SJCRH30 (cell line): ENCODE data around the gene RPTOR. TPM values are rescaled to one million over a fixed set of nuclear protein-coding genes. Genes with fewer than 3 reads are reported as not detected.

Experiments
- DNase-seq, 2 experiments: peaks; one replicate each; pipeline ENCODE4 v3.0.0-alpha.2; 2015 to 2020
- H3K27ac ChIP-seq: fragments of 250-450 bp; sonication (Bioruptor Pico); 2 replicates; pipeline ENCODE4 v1.5.1; 2020; ENCODE audit warnings: mild to moderate bottlenecking, moderate library complexity
- H3K27me3 ChIP-seq: fragments of 250-450 bp; sonication (Bioruptor Pico); 2 replicates; pipeline ENCODE4 v1.5.1; 2020; ENCODE audit warnings: mild to moderate bottlenecking, moderate library complexity
- H3K36me3 ChIP-seq: fragments of 250-450 bp; sonication (Bioruptor Pico); 2 replicates; pipeline ENCODE4 v1.5.1; 2020; ENCODE audit warnings: mild to moderate bottlenecking, moderate library complexity
- H3K4me1 ChIP-seq: fragments of 250-450 bp; sonication (Bioruptor Pico); 2 replicates; pipeline ENCODE4 v1.5.1; 2020; ENCODE audit warnings: mild to moderate bottlenecking, moderate library complexity
- H3K4me3 ChIP-seq: fragments of 250-450 bp; sonication (Bioruptor Pico); 2 replicates; pipeline ENCODE4 v1.5.1; 2020; ENCODE audit warnings: mild to moderate bottlenecking, moderate library complexity
- H3K9me3 ChIP-seq: fragments of 250-450 bp; sonication (Bioruptor Pico); replicated peaks from 2 replicates; pipeline ENCODE4 v1.5.1; 2020; ENCODE audit warnings: mild to moderate bottlenecking, moderate library complexity
- total RNA-seq: library from RNA; depleted of rRNA; stranded (reverse); fragments of >200 nt; shearing (Covaris generic); gene quantifications from 2 replicates; pipeline ENCODE4 v1.2.3, GENCODE V29; 2014

RPTOR gene
- total RNA-seq, 1 experiment from 2014 or later: 43.6 TPM

DNA sequence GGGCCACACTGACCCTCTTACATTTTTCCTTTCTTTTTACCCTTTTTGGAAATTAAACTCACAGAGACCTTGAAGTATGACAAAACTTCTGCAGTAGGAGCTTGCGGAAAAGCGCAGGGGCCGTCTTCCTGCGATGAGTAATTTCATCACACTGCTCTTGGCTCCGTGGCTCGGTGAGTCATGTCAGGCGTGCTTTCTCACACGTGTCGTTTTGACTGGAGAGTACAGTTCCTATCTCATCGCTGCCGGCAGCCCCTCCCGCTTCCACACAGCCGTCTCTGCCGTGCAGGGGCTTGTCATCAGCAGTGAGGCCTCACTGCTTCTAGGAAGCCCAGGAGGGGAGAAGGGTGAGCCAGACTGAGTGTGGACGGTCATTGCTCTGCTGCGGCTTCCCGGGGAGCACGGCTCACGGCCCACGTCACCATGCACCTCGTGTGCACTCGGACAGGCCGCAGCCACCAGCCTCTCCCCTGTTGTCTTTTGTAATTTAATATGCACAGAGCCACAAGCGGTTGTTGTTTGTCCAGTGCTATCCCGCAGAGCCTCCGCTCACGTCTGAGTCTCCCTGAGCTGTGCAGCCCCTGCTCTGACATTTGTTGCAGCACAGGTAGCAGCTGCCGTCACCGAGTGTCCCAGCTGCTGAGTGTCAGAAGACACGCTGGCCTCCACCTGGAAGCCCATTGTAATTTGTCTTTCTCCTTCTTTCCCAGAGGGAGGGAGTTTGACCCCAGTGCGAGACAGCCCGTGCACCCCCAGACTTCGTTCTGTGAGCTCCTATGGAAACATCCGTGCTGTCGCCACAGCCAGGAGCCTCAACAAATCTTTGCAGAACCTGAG lies 347.6 kb downstream of the RPTOR start:
- peak; percentile 83 to 86 for DNase-seq
- Histone ChIP-seq H3K4me1 (peaks cover 9% of the 10 kb centered on the region), H3K36me3 (peaks cover 11% of the 10 kb centered on the region), H3K27me3 (no peaks in the 10 kb centered on the region), H3K4me3 (peak overlapping the region; percentile 4; the same call in 1 of the 2 replicates), H3K9me3 (no peaks in the 10 kb centered on the region), H3K27ac (peak overlapping the region; percentile 66)

DNA sequence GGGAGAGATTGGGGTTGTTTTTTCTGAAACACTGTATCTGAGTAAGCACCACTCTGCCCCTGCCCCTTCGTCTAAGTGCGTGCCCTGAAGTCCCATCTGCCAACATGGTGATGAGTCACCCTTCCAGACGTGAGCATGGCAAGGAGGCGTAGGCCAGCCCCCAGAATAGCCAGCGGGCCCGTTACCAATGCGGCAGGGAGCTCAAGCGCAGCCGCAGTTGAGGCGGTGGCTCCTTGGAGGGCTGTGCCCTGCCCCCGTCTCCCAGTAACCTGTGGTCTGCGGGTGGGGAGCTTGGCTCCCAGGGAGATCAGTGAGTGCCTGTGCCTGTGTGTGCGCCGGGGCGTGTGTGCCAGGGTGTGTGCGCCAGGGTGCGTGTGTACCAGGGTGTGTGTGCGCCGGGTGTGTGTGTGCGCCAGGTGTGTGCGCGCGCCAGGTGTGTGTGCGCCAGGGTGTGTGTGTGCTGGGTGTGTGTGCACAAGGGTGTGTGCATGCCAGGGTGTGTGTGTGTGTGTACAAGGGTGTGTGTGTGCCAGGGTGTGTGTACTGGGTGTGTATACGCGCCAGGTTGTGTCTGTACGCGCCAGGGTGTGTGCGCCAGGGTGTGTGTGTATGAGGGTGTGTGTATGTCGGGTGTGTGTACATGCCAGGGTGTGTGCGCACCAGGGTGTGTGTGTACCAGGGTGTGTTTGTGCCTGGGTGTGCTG lies 348.4 kb downstream of the RPTOR start:
- Histone ChIP-seq H3K4me3 (no peak overlapping the region), H3K36me3 (peaks cover 14% of the 10 kb centered on the region)
- DNase-seq: peak; percentile 43 to 50

DNA sequence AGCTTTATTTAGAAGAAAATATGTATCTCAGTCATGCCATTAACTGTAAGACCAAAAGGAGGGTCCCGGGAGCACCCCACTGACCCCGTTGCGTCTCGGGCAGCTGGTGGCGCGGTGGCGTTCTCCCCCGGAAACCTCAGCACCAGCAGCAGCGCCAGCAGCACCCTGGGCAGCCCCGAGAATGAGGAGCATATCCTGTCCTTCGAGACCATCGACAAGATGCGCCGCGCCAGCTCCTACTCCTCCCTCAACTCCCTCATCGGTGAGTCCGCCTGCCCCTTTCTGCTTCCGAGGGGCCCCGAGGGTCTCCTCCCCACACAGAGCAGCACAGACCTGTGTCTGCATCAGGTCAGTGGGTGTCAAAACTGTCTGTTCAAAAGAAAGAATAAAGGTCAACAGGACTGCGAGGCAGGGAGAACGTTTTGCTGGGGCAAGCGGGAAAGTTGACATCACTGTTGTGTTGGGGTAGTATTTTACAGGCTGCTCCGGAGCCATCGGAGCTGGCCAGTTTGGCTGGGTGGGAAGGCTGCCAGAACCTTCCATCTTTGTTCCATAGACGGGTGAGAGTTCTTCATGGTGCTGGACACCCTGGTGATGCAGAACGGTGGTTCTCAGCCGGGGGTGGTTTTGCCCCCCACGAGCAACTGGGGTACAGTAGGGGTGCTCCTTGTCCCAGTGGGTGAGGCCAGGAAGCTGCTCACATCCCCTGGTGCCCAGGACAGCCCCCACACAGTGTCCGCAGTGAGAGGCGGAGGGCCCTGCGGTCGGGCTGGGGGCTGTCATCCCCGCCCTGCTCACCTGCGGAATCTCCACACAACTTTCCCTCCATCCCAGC lies 349.2 kb downstream of the RPTOR start:
- Histone ChIP-seq H3K27ac (no peak overlapping the region), H3K27me3 (no peaks in the 10 kb centered on the region), H3K9me3 (no peaks in the 10 kb centered on the region), H3K4me1 (peaks cover 9% of the 10 kb centered on the region), H3K36me3 (peaks cover 14% of the 10 kb centered on the region), H3K4me3 (no peak overlapping the region)
- no peak for DNase-seq

More for the DNA sequence above, 348.4 kb downstream of the RPTOR start:
- Histone ChIP-seq H3K9me3 (no peaks in the 10 kb centered on the region), H3K4me1 (peaks cover 9% of the 10 kb centered on the region), H3K27me3 (no peaks in the 10 kb centered on the region), H3K27ac (peak overlapping the region; percentile 66)

DNA sequence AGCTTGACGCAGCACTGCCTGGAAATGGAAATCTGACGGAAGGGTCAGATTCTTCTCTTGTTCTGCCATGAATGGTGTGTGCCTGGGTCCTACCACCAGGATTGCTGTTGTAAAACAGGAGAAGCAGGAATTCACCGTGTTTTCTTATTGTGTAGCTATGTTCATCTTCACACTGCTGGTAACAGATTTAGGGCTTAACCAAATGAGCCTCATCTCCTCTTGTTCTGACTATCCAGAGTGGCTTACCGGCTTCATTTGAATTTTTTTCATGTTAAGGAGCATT lies 349.7 kb downstream of the RPTOR start:
- H3K36me3 ChIP-seq: peaks cover 20% of the 10 kb centered on the region

DNA sequence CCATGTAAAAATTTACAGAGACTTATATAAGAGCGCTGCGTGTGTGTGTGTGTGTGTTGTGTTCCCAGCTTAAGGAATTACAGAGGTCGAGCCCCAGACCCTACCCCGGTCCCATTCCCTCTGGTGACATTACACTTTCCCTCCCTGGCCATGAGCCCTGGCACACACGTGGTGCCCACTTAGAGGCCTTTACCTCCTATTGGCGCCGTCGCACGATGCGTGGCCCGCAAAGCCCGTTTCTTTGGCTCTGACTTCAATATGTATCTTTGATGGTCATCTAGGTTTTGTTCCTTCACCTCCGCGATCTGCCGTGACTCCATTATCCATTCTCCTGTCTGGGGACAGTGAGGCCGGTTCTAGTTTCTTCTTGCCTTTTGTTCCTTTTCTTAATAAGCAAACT lies 350.1 kb downstream of the RPTOR start:
- no peak for DNase-seq
- H3K27me3 ChIP-seq: no peaks in the 10 kb centered on the region
- no peak overlapping the region for H3K4me3 ChIP-seq
- H3K27ac ChIP-seq: no peak overlapping the region
- H3K36me3 ChIP-seq: peaks cover 23% of the 10 kb centered on the region
- H3K9me3 ChIP-seq: no peaks in the 10 kb centered on the region
- peaks cover 9% of the 10 kb centered on the region for H3K4me1 ChIP-seq

More for the DNA sequence above, 349.7 kb downstream of the RPTOR start:
- Histone ChIP-seq H3K4me3 (no peak overlapping the region), H3K27ac (no peak overlapping the region), H3K9me3 (no peaks in the 10 kb centered on the region), H3K27me3 (no peaks in the 10 kb centered on the region), H3K4me1 (peaks cover 9% of the 10 kb centered on the region)
- DNase-seq: no peak

DNA sequence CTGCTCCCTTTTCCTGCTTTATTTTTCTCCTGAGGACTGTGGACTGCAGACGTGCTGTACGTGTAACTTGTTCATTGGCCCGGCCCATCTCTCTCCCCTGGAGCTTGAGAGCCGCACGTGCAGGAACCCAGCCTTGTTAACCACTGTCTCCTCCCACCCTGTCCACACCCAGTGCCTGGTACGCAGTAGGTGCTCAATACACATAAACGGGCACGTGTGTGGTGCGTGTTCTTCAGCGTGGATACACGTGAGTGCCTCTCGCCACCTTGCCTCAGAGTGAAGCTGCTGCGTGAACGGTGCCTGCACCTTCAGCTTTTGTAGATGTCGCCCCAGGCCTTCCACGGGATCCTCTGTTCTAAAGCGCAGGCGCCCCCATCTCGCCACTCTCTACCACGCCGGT lies 350.7 kb downstream of the RPTOR start:
- no peak for DNase-seq
- H3K9me3 ChIP-seq: no peaks in the 10 kb centered on the region
- peaks cover 6% of the 10 kb centered on the region for H3K4me1 ChIP-seq
- no peak overlapping the region for H3K27ac ChIP-seq
- H3K36me3 ChIP-seq: peaks cover 23% of the 10 kb centered on the region
- no peaks in the 10 kb centered on the region for H3K27me3 ChIP-seq
- H3K4me3 ChIP-seq: no peak overlapping the region

DNA sequence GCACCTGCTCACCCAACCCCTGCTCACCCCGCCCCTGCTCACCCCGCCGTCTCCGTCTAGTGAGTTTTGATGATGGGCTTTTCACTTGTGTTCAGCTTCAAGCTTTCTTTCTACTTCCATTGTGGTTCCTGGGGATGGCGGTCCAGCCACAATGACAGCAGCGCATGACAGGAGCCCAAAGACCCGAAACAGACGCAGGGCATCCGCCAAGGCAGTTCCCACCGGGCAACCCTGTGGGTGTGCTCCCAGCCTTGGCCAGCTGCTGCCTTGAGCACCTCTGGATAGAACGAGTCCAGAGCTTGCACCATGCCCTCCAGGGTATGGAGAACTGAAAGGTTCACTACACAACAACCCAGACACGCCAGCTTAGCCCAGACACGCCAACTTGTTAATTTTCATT lies 354.1 kb downstream of the RPTOR start:
- no peak for DNase-seq
- Histone ChIP-seq H3K27me3 (no peaks in the 10 kb centered on the region), H3K4me1 (no peaks in the 10 kb centered on the region), H3K27ac (no peak overlapping the region), H3K4me3 (no peak overlapping the region), H3K9me3 (no peaks in the 10 kb centered on the region), H3K36me3 (peaks cover 22% of the 10 kb centered on the region)

DNA sequence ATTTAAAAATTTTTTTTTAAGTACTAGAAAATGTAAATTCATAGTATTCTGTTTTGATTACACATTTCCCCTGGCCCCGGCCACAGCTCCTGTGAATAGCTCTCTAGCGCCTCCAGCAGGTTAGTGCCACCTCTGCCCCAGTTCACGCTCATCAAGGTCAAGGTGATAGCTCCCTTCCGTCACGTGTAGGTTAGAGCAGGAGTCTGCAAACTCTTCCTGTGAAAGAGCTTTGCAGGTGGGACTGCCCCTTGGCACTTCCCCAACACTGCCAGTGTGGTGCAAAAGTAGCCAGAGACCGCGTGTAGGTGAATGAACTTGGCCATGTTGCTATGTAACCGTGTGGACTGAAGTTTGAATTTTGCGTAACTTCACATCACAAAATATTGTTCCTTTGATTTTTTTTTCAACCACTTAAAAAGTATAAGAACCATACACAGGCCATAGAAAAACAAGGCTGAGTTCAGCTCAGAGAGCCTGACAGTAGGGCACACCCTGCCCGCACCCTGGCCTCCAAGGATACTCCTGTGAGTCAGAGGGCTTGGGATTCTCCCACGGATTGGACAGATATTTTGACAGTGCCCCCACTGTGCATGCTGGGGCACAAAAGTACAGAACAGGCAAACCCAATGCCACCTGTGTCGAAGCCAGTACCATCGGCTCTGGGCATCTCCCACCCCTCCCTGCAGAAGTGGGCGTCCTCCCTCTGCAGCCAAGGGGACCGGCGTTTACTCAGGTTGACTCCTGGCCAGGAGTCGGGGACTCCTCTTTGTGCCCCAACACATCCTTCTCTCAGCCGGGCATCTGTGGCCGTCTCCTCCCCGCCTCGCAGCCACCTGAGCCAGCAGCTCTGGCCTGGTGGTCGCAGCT lies 355.0 kb downstream of the RPTOR start:
- Histone ChIP-seq H3K4me3 (no peak overlapping the region), H3K9me3 (no peaks in the 10 kb centered on the region), H3K27me3 (no peaks in the 10 kb centered on the region), H3K27ac (no peak overlapping the region), H3K36me3 (peaks cover 16% of the 10 kb centered on the region), H3K4me1 (no peaks in the 10 kb centered on the region)
- DNase-seq: peak; percentile 62 to 74

DNA sequence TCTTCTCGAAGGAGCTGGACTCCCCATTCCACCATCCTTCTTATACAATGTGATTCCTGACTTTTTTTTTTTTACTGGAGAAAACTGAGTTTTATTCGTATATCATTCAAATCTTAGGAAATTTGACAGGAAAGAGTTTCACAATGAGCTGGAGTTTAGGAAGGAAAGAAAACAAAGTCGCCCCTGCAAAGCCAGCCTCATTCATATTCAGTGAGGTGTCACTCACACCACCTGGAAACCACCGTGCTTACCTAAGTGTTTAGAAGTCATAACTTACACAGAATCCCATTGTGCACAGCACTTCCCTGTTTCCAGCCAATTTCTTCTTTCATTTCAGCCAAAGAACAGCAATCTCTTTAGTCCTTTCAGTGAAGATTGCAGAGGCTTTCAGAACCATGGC lies 356.7 kb downstream of the RPTOR start:
- DNase-seq: no peak
- H3K9me3 ChIP-seq: no peaks in the 10 kb centered on the region
- no peaks in the 10 kb centered on the region for H3K4me1 ChIP-seq
- H3K36me3 ChIP-seq: peaks cover 12% of the 10 kb centered on the region
- no peak overlapping the region for H3K4me3 ChIP-seq
- H3K27me3 ChIP-seq: no peaks in the 10 kb centered on the region
- H3K27ac ChIP-seq: no peak overlapping the region

DNA sequence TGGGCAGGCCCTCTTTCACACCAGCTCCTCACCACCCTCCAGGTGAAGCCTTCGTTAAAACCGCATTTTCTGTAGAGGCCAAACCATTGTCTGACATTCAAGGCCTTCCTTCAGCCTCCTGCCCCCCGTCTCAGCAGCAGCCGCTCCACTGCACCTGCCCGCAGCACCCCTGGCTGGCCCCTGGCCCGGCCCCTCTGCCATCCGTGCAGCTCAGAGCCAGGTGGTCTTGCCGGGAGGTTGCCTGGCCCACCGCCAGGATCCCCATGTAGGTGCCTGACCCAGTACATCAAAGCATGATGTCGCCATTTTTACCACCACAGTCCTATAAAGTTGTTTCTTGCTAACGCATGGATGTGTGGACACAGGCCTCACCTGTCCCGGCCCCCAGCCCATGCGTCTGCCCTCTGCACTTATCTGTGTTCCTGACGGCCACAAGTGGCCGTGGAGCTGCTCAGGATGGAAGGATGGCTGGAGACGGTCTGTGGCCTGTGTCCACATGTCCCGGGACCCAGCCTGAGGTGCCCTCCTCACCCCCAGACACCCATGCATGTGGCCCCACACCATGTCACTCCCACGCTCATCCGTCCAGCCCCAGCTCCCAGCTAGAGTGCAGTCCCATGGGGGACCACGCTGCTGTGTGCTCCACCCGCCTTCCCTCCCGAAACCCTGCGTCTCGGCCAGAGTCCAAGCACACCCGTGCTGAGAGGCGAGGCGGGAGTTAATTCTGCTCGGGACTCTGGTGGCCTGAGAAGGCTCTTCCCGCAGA lies 357.7 kb downstream of the RPTOR start:
- no peak overlapping the region for H3K27ac ChIP-seq
- H3K4me3 ChIP-seq: no peak overlapping the region
- no peak for DNase-seq
- H3K27me3 ChIP-seq: no peaks in the 10 kb centered on the region
- H3K4me1 ChIP-seq: no peaks in the 10 kb centered on the region
- no peaks in the 10 kb centered on the region for H3K9me3 ChIP-seq
- H3K36me3 ChIP-seq: peaks cover 13% of the 10 kb centered on the region

DNA sequence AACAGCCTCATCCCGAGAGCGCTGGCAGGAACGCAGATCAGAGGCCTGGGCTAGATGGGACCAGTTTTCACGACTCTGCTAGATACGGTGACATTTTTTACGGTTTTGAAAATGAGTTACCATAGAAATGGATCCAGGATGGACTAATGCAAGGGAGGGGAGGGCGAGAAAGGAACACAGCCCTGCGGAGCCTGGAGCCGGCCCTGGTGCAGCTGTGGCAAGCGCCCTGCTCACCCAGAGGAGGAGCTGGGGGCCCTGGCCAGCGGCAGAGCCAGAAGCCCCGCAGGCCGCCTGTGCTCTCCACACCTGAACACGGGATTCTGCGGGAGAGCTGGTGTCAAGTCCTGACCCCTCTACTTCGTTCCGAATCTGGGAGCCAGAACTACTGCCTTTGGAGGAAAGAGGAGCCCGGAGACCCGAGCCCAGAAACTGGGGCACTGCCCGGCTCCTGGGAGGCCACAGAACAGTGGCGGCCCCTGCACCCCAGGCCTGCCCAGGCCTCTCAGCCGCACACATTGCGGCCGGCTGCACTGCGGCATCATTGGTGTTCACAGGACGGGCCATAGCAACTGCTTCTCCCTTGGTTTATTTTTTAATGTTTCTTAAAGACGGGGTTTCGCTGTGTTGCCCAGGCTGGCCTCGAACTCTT lies 358.4 kb downstream of the RPTOR start:
- H3K36me3 ChIP-seq: peaks cover 12% of the 10 kb centered on the region; the same call in 1 of the 2 replicates
- H3K27ac ChIP-seq: no peak overlapping the region
- no peak overlapping the region for H3K4me3 ChIP-seq
- H3K4me1 ChIP-seq: no peaks in the 10 kb centered on the region
- DNase-seq: no peak
- H3K9me3 ChIP-seq: no peaks in the 10 kb centered on the region
- H3K27me3 ChIP-seq: no peaks in the 10 kb centered on the region

DNA sequence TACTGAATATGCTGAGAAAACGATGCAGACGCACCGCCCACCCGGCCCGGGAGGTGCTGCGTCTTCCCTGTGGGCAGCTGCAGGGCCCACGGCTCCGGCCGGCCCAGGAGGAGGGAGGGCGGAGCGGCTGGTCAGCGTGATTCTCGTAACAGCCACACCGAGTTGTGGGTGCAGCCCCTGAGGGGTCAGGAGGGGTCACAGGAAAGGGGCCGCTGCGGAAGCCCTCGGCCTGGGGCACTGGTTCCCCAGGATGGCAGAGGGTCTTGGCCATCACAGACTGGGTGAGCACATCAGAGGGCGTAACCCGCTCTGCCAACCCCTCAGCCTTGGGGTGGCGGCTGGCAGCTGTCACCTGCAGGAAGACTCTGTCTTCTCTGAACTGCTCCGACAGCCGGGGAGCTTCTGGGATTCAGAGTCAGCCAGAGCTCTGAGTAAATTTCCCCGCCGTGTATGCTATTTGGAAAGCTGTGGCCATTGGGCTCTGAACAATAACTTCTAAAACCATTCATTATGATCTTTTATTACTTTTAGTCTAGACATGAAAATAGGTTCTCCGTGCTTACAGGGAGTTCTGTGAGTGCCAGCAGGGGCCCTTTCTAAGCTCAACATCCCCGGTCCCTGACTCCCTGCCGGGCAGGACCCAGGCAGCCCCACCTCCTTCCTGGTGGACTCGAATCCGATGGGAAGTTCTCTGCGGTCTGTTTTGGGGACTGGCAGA lies 359.6 kb downstream of the RPTOR start:
- peaks cover 14% of the 10 kb centered on the region for H3K36me3 ChIP-seq
- no peaks in the 10 kb centered on the region for H3K27me3 ChIP-seq
- no peak overlapping the region for H3K27ac ChIP-seq
- H3K4me1 ChIP-seq: no peaks in the 10 kb centered on the region
- DNase-seq: no peak
- H3K9me3 ChIP-seq: no peaks in the 10 kb centered on the region
- no peak overlapping the region for H3K4me3 ChIP-seq
